Right atrium auricular region (tissue), 2 donors: Measurements from ENCODE around the gene PLPPR1. TPM values are rescaled to one million over a fixed set of nuclear protein-coding genes. Genes with fewer than 3 reads are reported as not detected.

ENCODE experiments used
- DNase-seq: peaks from one replicate; pipeline ENCODE4 v3.0.0-alpha.2; 2019; ENCODE audit warnings: low spot score
- H3K27ac ChIP-seq, 2 donors: fragments of 200-600 bp; sonication (generic); 1 replicate in 1 of 2; 2 replicates in 1 of 2; pipeline ENCODE4 v1.5.1; 2016 to 2019
- H3K27me3 ChIP-seq, 2 donors: fragments of 200-600 bp; sonication (generic); one replicate each; pipeline versions ENCODE4 v1.5.1 to v1.6.0; 2017 to 2019
- H3K36me3 ChIP-seq: fragments of 200-600 bp; sonication (generic); one replicate; pipeline ENCODE4 v1.5.1; 2016
- H3K4me1 ChIP-seq, 2 donors: fragments of 200-600 bp; sonication (generic); one replicate each; pipeline versions ENCODE4 v1.5.1 to v1.6.0; 2017 to 2019
- H3K4me3 ChIP-seq, 2 donors: fragments of 200-600 bp; sonication (generic); 1 replicate in 1 of 2; 2 replicates in 1 of 2; pipeline ENCODE4 v1.5.1; 2017 to 2019; ENCODE audit warnings: mild to moderate bottlenecking in 1 of 2, moderate library complexity in 1 of 2
- H3K9me3 ChIP-seq, 2 donors: fragments of 200-600 bp; sonication (generic); one replicate each; pipeline ENCODE4 v1.5.1; 2019
- total RNA-seq, 2 donors: library from RNA; depleted of rRNA; stranded (reverse); fragments of >200 nt; gene quantifications; one replicate each; pipeline ENCODE4 v1.1.0, GENCODE V29; 2016
- TF ChIP-seq, protein P1 (sequence below), 2 donors: fragments of 200-600 bp; sonication (generic); IDR thresholded peaks; one replicate each; pipeline ENCODE4 v1.5.1; 2019; ENCODE audit warnings: antibody characterized with exemption in 2 of 2

Gene PLPPR1
- total RNA-seq, 2 donors from 2014 or later: not detected

DNA sequence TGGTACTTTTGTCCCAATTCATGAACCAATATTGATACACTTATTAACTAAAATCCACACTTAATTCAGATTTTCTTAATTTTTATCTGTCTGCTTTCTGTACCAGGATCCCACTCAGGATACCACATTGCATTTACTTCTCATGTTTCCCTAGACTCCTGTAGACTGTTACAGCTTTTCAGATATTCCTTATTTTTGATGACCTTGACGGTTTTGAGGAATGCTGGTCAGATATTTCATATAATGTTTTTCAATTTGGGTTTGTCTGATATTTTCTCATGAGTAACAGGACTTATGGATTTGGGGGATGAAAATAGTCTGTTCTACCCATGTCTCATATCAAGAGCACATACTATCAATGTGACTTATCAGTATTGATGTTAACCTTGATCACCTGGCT is 37.4 kb downstream of the PLPPR1 start:
- Histone ChIP-seq H3K27ac (no peak overlapping the region), H3K36me3 (no peaks in the 10 kb centered on the region), H3K9me3 (no peaks in the 10 kb centered on the region), H3K27me3 (no peaks in the 10 kb centered on the region), H3K4me1 (no peaks in the 10 kb centered on the region), H3K4me3 (no peak overlapping the region)
- DNase-seq: no peak
- TF ChIP-seq, protein P1, sequence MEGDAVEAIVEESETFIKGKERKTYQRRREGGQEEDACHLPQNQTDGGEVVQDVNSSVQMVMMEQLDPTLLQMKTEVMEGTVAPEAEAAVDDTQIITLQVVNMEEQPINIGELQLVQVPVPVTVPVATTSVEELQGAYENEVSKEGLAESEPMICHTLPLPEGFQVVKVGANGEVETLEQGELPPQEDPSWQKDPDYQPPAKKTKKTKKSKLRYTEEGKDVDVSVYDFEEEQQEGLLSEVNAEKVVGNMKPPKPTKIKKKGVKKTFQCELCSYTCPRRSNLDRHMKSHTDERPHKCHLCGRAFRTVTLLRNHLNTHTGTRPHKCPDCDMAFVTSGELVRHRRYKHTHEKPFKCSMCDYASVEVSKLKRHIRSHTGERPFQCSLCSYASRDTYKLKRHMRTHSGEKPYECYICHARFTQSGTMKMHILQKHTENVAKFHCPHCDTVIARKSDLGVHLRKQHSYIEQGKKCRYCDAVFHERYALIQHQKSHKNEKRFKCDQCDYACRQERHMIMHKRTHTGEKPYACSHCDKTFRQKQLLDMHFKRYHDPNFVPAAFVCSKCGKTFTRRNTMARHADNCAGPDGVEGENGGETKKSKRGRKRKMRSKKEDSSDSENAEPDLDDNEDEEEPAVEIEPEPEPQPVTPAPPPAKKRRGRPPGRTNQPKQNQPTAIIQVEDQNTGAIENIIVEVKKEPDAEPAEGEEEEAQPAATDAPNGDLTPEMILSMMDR (IDR thresholded peaks at IDR 0.05): no peak

DNA sequence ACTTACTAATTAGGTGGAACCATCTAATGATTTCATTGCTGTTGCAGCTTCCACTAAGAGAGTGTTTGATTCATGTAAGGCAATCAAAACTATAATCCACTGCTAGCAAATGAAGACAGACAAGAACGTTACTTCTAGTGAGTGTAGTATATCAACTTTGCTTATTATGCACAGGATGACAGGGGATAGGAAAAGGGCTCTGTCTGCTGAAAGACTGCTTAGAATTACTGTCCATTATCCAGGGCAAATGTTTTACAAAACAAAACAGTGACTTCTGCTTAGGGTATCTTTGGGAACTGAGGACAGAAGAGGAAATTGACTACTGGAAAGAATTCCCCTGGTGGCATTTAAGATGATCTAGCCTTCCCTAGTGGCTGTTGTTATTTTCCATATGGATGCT is 40.2 kb downstream of the PLPPR1 start:
- Histone ChIP-seq H3K36me3 (no peaks in the 10 kb centered on the region), H3K27me3 (no peaks in the 10 kb centered on the region), H3K4me3 (no peak overlapping the region), H3K27ac (no peak overlapping the region), H3K9me3 (no peaks in the 10 kb centered on the region), H3K4me1 (no peaks in the 10 kb centered on the region)
- TF ChIP-seq, protein P1 (IDR thresholded peaks at IDR 0.05): no peak
- DNase-seq: no peak

GRCh38 chr9:101072259-101072658 is 43.7 kb downstream of the PLPPR1 start:
- H3K9me3 ChIP-seq: no peaks in the 10 kb centered on the region
- H3K27me3 ChIP-seq: no peaks in the 10 kb centered on the region
- TF ChIP-seq, protein P1 (IDR thresholded peaks at IDR 0.05): no peak

GRCh38 chr9:101073122-101073521 is 44.6 kb downstream of the PLPPR1 start:
- no peaks in the 10 kb centered on the region for H3K27me3 ChIP-seq
- no peak overlapping the region for H3K27ac ChIP-seq
- H3K4me3 ChIP-seq: no peak overlapping the region
- no peaks in the 10 kb centered on the region for H3K4me1 ChIP-seq
- no peaks in the 10 kb centered on the region for H3K9me3 ChIP-seq
- TF ChIP-seq, protein P1 (IDR thresholded peaks at IDR 0.05): no peak
- no peak for DNase-seq
- H3K36me3 ChIP-seq: no peaks in the 10 kb centered on the region

More at GRCh38 chr9:101072259-101072658, 43.7 kb downstream of the PLPPR1 start:
- no peaks in the 10 kb centered on the region for H3K36me3 ChIP-seq
- H3K4me1 ChIP-seq: no peaks in the 10 kb centered on the region
- H3K27ac ChIP-seq: no peak overlapping the region
- no peak overlapping the region for H3K4me3 ChIP-seq
- DNase-seq: no peak

DNA sequence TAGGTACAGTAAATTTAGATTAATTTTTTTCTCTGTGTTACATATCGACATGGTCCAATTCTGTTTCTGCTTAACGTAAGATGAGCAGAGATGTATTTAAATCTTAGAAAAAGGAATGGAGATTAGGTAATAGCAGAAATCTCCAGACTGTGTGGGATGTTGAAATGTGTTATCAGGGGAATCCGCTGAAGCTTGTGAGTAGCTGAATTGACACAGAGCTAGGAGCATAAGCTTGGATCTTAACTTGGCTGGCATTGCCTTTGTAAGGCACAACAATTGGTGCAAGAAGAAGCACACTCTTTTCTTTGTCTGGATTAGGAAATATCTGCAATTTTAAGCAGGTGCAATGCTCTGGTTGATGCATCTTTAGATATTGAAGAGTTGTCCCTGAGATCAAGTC is 53.1 kb downstream of the PLPPR1 start:
- H3K4me3 ChIP-seq: no peak overlapping the region

More for the DNA sequence above, 53.1 kb downstream of the PLPPR1 start:
- TF ChIP-seq, protein P1 (IDR thresholded peaks at IDR 0.05): no peak
- no peak overlapping the region for H3K27ac ChIP-seq
- no peaks in the 10 kb centered on the region for H3K36me3 ChIP-seq
- no peaks in the 10 kb centered on the region for H3K27me3 ChIP-seq
- no peaks in the 10 kb centered on the region for H3K4me1 ChIP-seq
- DNase-seq: no peak
- no peaks in the 10 kb centered on the region for H3K9me3 ChIP-seq
